ENCODE data around the gene SLC45A3. TPM values are rescaled to one million over a fixed set of nuclear protein-coding genes. Genes with fewer than 3 reads are reported as not detected.
A peak's percentile ranks its signal among the peaks of the same experiment; 100 is the strongest.

Gene SLC45A3
- total RNA-seq, 1 donor from 2014 or later: 5.6 TPM

- no peak for DNase-seq (ENCODE audit: low read depth)
Measured at GRCh38 chr1:205701420-205701819, 21.1 kb upstream of the SLC45A3 start.

DNA sequence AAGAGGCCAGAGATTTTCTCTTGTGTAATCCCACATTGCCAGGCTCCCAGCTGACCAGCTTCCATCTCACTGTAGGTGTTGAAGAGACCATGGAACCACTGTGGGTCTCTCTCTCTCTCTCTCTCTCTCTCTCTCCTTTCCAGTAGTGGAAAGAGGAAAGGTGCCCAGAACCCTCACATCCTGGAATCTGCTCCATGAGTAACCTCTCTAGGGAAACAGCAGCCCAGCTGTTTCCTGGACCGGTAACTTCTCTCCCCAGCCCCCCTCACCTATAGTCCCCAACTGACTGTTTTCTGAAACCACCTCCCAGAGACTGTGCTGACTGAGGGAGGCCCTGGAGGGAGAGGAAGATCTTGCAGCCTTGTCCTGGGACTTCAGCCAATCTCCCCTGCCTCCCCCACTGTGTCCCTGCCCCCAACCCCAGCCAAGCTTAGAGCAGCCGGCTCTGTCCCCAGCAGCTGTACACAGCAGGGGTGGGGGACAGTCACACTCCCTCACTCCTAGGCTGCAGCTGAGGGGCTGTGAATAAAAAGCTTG lies 20.6 kb upstream of the SLC45A3 start:
- no peak for DNase-seq (ENCODE audit: low read depth)

DNA sequence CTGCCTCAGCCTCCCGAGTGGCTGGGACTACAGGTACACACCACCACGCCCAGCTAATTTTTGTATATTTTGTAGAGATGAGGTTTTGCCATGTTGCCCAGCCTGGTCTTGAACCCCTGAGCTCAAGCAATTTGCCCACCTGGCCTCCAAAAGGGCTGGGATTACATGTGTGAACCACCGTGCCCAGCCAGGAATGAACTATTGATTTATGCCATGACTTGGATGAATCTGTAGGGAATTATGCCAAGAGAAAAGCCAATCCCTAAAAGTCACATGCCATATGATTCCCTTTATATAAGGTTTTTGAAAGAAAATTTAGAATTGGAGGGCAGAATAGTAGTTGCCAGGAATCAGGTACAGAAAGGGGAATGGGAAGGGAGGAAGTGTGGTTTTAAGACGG lies 19.1 kb upstream of the SLC45A3 start:
- no peak for DNase-seq (ENCODE audit: low read depth)

GRCh38 chr1:205698921-205699320 lies 18.6 kb upstream of the SLC45A3 start:
- no peak for DNase-seq (ENCODE audit: low read depth)

DNA sequence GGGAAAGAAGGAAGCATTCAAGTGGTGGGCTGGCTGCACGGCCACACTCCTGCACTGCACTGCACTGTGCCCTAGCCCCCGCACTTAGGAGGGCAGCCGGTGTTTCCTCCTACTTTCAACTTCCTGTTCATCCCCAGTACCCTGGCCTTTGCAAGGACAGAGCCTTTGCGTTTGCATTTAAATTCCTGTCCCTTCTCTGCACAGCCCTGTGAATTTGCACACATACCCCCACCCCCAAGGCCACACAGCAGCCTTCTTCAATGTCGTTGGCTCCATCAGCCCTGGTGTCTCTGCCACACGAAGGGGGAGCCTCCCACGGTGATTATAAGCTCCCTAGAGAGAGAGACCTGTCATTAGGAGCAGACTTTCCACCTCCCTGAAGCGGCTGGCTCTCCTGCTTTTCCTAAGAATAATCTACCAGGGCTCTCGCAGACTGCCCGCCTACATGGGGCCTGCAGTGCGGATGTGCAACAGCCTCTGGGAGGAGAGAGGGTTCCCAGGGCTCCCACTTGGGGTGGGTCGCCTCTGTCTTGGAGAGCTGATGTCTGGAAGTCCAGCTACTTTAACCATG lies 13.2 kb upstream of the SLC45A3 start:
- no peak for DNase-seq (ENCODE audit: low read depth)

GRCh38 chr1:205692423-205692822 lies 12.1 kb upstream of the SLC45A3 start:
- DNase-seq (ENCODE audit: low read depth): no peak

- DNase-seq (ENCODE audit: low read depth): peak; percentile 74
Measured at GRCh38 chr1:205690122-205690756, 9.9 kb upstream of the SLC45A3 start.

DNA sequence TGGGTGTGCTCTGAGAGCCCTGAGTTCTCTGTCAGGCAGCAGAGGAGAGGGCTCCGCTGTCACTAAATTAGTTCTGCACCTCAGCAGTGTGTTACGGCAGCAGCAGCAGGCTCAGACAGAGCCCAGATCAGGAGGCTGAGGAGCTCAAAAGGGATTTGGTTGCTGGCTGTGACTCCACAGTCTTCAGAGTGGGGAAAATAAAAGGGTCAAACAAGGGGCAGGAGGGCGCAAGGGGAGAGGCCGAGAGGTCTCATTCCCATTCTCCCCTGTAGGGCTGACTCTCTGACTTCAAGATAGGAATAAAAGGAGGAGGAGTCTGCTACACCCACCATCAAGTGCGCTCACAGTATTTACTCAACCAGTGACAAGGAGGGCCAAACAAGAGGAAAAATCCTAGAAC lies 9.2 kb upstream of the SLC45A3 start:
- DNase-seq (ENCODE audit: low read depth): no peak

GRCh38 chr1:205688171-205689080 lies 8.1 kb upstream of the SLC45A3 start:
- no peak for DNase-seq (ENCODE audit: low read depth)

DNA sequence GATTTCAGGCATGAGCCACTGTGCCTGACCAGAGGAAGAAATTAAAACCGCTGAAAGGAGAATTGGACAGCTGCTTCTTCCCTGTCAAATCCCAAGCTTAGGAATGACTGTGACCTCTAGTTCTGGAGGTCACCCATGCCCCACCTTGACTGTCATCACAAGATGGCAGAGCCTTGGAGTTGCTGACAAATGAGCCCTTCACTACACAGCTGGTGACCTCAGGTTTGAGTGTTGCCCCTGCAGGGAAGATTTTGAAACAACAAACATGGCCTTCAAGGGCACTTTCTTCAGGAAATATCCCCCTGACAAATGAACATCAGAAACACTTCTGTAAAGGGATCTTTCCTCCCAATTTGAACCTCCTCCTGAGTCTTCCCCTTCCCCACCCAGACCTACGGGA lies 6.9 kb upstream of the SLC45A3 start:
- no peak for DNase-seq (ENCODE audit: low read depth)

GRCh38 chr1:205681364-205681763 lies 1.1 kb upstream of the SLC45A3 start:
- DNase-seq (ENCODE audit: low read depth): no peak

- DNase-seq (ENCODE audit: low read depth): no peak
Measured at GRCh38 chr1:205678286-205679111, 1.8 kb downstream of the SLC45A3 start.

- no peak for DNase-seq (ENCODE audit: low read depth)
Measured at GRCh38 chr1:205677167-205677566, 3.1 kb downstream of the SLC45A3 start.

DNA sequence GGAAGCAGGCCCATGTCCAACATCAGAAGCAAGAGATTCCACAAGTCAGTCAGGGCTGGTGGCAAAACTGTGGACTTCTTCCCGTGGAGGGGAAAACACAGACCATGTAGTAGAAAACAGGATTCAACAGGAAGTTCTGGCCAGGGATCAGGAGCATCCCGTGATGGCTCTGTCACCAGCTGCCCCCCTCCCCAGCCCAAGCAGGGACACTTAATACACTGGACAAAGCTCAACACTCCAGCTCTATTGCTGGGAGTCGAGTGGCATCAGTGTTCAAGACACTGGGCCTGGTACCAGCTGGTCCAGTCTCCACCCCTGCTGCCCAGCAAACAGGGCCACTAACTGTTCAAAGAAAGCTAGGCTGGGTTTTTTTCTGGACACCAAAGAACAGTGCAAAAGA lies 3.7 kb downstream of the SLC45A3 start:
- no peak for DNase-seq (ENCODE audit: low read depth)

GRCh38 chr1:205676002-205676401 lies 4.3 kb downstream of the SLC45A3 start:
- DNase-seq (ENCODE audit: low read depth): no peak

DNA sequence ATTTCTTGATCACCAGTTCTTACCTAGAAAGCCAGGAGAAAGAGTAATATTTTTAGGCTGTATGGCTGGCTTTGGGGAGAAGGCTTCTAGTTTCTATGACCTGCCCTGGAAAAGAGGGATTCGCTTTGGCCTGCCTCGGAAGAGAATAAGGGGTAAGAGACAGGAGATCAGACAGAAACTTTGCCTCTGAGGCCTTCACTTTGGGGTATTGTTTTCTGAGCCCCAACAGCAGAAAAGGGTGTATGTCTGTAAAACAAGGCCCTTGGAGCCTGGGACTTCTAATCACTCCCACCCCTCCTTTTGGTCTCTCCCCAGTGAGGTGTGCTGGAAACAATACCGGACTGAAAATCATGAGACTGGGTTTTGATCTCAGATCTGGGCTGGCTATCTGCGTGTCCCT lies 5.1 kb downstream of the SLC45A3 start:
- no peak for DNase-seq (ENCODE audit: low read depth)

DNA sequence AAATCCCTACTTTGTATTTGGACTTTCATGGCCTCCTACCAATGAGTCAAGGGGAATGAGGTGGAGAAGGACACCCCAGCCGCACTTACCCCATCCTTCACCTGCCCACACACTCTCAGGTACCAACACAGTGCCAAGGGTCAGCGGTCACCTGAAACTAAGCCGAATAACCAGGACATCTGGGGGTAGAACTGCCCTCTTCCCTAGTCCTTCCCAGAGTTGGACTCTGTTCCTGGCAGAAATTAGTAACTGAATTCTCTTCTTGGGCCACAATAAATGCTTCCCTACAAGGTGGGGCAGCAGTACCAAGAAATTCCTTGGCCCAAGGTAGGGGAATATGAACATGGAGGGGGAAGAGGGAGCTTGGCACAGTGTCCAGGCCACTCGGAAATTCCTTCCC lies 7.3 kb downstream of the SLC45A3 start:
- peak; percentile 25 for DNase-seq (ENCODE audit: low read depth)

DNA sequence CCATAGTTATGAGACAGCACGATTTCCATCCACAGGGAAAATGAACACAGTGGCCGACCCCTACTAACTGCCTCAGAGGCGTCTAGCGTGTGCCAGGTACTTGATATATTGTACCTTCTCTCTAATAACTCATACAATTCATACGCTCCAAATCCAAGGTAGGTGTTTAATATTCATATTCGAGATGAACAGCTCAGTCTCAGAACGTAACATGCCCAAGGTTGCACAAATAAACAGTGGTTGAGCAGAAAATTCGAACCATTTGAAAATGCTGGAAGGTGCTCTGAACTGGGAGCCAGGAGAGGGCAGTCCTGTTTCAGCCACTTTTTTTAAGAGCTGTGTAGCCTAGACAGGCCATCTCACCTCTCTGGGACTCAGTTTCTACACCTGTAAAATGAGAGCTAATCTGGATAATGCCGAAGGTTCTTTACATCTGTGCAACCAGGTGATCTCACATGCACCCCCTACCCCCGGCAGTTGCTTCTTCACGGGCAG lies 7.9 kb downstream of the SLC45A3 start:
- no peak for DNase-seq (ENCODE audit: low read depth)

DNA sequence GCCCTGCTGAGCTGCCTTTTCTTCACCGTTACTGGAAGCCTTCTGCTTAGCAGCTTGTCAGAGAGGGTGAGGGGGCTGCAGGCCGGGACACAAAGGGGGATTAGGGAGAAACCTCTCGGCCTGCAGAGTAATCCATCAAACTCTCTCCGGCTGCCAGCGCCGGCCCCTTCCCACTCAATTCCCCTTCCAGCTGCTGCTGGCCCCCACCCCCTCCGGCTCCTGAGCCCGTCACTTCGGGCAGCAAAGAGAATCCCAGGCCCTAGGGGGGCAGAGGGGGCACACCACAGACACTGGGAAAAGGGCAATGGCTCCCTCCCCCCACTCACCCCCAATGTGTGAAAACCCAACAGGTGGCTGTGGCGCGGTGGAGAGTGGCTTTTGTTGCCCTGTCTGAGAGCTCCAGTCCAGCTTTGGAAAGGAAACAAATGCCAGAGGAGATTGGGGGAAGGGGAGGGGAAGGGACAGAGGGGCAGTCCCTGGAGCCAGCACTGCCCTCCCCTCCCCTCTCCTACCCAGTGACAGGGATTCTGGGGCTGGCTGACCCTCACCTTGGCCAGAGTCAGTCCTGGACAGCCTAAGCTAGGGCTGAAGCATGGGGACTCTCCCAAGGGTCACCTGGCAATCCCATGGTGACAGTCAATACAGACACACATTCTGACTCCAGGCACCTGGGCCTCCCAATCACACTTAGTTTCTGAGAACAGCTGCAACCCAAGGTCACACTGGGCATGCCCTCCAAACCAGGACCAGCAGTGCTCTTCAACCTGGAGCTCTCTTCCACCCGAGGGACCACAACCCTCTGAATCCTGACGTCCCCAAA lies 9.5 kb downstream of the SLC45A3 start:
- DNase-seq (ENCODE audit: low read depth): no peak

- DNase-seq (ENCODE audit: low read depth): no peak
Measured at GRCh38 chr1:205670150-205670446, 10.2 kb downstream of the SLC45A3 start.
